DMS153 treated with DMSO at 0.1 percent for 48 hours (cell line): ENCODE results near the gene NTRK3.
"Not testable (repeated sequence)": the region's sequence is repeated elsewhere in the genome, so short reads cannot be mapped to it uniquely, and the experiment has no call there.

ENCODE experiments used
- DNase-seq: peaks from one replicate; lab custom pipeline; 2025; ENCODE audit not compliant: unreplicated experiment; lab: John Stamatoyannopoulos, UW

The NTRK3 gene

DNA sequence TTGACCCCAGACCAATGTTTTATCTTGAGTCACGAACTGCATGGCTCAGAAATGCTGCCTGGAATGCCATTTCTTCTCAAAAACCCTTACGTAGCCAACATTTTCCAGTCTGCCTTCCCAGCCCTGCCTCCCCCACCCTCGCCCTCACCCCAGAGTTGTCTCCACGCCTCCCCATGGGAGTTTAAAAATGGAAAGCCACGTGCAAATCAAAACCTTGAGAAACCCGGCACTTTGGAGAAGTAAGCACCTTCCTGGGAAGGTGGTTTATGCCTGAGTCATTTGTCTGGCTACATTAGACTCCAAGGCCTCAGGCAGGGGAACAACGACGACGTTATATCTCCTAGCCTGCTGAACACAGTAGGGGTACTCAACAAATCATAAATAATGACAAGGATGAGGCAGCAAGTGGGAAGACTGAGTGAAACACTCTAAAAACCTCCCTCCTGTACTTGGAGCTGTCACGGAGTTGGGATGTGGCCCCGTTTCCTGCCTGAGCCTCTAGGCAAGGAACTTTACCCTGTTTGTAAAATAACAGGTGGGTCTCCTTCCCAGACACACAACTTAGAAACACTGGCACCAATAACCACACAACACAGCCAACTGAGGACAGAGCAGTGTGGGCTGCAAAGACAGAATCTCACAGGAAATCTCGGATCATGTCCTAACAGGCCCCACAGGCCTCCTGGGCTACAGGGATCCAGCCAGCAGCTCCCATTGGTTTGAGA, 179.1 kb downstream of the NTRK3 start:
- DNase-seq = no peak

- DNase-seq = no peak
Observed at GRCh38 chr15:88076328-88076727, 180.2 kb downstream of the NTRK3 start.

DNA sequence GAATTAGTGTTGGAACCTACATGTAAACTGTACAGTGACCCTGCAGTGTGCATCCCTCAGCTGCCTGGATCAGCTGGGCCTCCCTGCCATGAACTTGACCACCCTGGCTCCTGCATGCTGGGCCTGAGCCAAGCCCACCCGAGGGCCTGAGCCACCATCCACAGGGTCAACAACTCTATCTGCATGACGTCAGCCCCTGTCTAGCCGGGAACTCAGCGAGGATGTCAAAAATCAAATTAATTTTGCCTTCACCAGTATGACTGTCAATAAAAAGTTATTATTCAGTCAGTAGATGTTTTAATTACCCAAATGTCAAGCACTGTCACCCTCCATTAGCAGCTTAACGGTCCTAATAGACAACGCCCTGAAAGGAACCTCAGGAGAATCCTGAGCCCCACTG, 181.4 kb downstream of the NTRK3 start:
- no peak for DNase-seq

DNA sequence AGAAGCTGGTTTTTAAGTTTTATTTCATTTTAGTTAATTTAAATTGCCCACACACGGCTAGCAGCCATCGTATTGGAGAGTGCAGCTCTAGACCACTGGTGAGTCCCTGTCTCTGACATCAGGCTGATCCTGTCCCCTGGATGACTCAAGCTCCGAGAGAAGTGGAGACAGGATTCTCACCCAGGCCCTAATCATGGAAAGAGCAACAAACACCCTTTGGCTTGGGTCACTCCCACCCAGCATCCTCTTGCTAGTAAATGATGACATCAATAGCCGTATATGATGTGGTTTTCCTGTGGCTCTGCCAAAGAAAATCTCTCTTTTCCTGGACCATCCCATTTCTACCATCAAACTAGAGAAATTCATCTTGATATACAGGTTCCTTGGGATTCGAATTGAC, 182.2 kb downstream of the NTRK3 start:
- DNase-seq = no peak

DNA sequence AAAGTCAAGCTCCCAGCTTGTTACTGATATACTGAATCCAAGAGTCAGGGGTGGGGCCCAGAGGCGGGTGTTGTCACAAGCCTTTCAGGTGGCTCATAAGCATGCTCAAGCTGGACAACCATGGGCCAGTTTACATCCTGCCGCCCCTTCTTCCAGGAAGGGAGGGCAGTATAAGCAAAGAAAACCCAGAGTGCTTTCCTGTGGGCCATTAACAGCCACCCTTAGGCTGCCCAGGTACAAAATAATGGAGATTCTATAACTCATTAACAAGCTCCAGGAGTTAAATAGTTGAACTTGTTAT, 183.2 kb downstream of the NTRK3 start:
- no peak for DNase-seq

DNA sequence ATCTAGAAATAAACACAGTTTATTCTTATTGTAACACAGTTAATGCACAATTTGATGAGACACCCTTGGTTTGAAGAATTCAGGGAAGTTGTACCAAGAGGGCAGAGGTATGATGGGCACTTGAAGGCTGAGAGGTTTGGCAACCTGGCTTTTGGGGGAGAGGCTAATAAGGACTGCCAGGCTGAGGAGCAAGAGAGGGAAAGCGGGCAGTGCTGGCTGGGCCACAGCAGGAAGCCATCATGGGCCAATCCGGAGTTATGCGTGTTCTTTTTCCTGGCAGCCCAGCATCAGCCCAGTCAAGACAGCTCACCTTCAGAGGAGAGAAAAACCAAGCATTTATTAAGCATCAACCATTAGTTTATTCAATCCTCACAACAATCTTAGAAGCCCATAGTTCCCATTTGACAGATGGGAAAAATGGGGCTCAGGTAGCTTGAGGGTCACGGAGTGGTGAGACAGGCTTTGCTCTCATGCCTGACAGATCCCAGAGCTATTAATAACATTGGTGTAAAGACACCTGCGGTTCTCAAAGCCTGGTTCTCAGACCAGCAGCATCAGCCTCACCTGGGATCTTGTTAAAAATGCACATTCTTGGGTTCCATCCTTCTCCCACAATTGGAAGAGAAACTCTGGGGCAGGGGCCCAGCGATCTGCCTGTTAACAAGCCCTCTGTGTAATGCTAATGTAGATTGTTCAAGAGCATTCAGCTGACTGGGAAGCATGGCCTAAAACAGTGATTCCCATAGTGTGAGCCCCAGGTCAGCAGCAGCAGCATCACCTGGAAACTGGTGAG, 183.7 kb downstream of the NTRK3 start:
- no peak for DNase-seq

GRCh38 chr15:88072133-88072532, 184.4 kb downstream of the NTRK3 start:
- not testable (repeated sequence) for DNase-seq

GRCh38 chr15:88071141-88071540, 185.4 kb downstream of the NTRK3 start:
- no peak for DNase-seq

DNA sequence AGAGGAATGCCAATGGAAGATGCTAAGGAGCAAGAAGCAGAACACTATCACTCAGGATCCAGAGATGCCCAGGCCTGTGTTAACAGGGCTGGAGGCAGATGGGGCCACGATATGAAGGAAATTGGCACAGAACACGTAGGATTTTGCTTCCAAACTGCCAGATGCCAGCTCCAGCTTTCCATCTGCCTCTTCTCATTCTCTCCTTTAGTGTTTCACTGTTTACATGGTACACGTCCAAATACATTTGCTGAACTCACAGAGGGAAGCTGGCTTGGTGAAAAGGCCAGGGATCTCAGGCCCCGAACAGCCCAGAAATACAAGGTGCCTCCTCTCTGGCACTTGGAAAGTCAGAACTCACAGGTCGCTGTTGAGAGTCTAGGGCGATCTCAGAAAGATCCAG, 187.0 kb downstream of the NTRK3 start:
- no peak for DNase-seq

DNA sequence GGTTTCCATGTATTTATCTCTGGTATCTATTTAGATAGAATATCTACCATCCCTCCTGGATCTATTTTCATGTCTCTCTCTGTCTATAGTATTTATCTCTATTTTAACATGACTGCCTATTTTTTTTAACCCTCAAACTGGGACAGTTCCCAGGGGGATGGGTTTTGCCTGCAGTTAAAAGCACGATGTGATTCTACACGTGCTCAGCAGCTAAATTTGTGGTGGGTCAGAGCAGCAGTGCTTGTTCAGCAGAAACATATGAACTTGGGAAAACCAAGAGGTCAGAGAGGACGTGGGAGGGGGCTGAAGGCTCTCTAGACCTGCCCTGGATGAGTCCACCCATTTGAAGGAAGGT, 189.2 kb downstream of the NTRK3 start:
- no peak for DNase-seq

DNA sequence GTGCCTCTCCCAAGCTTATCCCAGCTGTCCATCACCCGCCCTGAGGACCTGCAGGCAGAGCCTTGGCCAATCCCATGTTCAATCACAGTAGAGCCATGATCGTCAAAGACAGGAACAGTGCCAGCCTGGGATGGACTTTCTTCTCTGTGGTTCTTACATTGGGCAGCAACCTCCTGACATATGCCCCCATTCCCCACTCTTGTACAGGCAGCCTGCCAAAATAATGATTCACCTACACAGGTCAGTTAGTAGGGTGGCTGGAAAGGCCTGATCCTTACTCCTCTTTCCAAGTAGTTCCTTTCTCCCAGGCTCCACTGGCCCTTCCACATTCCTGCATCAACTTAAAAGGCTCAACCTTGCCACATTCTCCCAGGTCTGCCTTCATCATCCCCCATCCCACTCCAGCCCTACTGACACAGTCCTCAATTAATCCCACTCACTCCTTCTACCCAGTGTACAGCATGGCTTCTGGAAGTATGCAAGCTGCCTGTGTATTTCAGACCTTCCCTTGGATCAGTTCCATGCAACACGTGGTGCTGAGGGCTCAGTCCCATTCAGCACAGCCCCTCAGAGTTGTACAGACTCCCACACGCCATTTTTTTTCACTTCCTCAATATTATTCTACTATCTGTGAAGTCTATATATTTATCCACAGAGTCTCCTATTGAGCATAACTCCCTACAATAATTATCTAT, 189.8 kb downstream of the NTRK3 start:
- DNase-seq = no peak

DNA sequence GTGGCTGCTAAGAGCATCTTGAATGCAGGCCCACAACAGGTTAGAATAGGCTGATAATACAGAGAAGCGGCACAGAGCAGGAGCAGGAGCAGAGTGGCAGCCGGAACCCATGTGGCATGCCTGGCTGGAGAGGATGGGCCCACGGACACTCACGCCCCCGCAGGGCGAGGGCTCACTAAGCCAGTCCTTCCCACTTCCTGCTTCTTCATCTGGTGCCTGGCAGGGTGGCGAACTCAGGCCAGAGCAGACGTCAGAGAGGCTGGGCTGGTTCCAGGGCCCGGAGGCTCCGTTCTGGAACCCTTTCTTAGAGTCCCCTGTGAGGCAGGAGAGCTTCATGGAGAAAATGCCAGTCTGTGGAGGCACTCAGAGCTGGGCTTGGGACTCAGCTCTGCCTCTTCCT, 195.1 kb downstream of the NTRK3 start:
- DNase-seq = no peak

DNA sequence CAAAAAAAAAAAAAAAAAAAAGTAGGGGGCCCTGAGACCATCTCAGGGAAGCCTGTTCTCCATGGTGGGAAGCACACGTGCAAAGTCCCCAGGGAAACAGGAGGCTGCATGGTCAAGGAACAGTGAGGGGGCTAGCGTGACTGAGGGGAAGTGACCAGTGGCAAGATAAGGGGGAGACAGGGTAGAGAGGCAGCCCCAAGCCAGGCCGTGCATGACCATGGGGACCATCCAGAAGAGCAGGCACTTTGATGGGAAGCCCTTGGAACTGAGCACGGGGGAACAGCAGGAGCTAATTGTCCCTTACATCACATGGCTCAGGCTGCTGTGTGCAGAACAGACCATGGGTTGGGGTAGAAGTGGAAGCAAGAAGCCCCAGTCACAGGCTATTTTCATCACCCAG, 196.2 kb downstream of the NTRK3 start:
- no peak for DNase-seq

- no peak for DNase-seq
Observed at GRCh38 chr15:88057836-88058235, 198.7 kb downstream of the NTRK3 start.

DNA sequence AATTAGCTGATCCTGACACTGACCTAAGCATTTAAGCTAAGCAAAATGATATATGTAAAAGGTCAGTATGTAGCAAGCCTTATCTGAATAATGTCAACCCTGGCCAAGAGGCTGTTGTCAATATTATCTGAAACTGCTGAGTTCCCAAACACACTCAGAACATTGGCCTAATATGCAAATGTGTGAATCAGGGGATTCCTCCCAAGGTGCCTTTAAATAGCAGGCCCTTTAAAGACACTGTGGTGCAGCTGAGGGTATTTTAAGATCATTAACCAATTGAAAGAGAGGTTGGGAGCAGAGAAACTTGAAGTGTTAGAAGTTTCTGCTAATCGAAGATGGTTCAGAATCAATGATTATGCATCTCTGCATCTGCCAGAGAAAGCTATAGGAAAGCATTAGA, 207.0 kb downstream of the NTRK3 start:
- no peak for DNase-seq

- no peak for DNase-seq
Observed at GRCh38 chr15:88048755-88049154, 207.8 kb downstream of the NTRK3 start.

DNA sequence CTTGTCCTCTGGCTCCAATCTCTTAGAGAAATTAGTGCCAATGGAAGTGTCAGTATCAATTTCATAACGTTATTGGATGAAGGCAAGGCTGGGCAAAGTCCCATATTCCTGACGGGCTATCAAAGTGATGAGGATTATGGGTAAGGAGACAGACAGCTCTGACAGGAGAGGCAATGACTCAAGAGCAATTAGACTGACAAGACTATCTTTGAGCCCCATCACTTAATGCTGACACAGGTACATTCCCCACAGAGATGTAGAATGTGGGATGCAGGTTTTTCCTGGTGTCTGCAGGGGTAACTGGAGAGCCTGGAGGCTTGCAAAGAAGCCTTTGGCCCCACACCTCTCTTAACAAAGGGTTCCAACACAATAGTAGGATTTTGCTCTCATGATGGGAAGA, 208.3 kb downstream of the NTRK3 start:
- no peak for DNase-seq

GRCh38 chr15:88046576-88047129, 209.9 kb downstream of the NTRK3 start:
- no peak for DNase-seq

- DNase-seq = no peak
Observed at GRCh38 chr15:88043396-88043795, 213.1 kb downstream of the NTRK3 start.

GRCh38 chr15:88042047-88042446, 214.5 kb downstream of the NTRK3 start:
- no peak for DNase-seq

DNA sequence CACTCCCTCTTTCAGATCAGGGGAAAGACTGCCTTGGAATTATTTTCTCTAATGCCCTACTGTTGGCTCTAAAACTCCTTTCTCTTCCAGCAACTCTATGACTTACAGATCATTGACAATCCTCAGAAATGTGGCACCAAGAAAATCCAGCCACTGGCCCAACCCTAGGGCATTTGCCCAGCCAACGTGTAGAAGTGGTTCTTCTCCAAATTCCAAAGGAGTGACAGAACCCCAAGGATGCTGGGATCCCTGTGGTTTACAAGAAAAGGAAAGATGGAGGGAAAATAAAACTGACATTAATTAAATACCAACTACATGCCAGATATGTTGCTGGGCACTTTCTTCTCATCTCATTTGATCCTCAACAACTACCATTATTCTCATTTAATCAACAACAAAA, 216.0 kb downstream of the NTRK3 start:
- DNase-seq = no peak

DNA sequence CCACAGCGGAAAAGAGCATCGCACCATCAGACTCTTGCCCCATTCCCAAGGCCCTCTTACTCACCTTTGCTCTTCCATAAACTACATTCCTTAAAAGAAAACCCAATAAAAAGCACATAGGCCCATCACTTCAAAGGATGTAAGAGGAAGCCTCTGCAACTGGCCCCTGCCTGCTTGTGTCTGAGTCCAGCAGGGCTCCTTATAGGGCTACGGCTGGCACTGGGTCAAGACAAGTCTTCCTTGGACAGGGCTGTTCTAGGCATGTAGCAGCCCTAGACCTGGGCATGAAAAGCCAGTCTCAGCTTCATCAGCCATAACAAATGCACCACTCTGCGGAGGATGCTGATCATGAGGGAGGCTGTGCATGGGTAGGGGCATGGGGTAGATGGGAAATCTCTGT, 218.3 kb downstream of the NTRK3 start:
- DNase-seq = no peak
